IPS DF 19.7 (cell line): ENCODE results near the gene PDE4B.
"Not testable (repeated sequence)": the region's sequence is repeated elsewhere in the genome, so short reads cannot be mapped to it uniquely, and the experiment has no call there.

Experiments
- DNase-seq: peaks from one replicate; pipeline ENCODE4 v3.0.0-alpha.2; 2013; ENCODE audit warnings: low read depth, low spot score

The PDE4B gene

DNA sequence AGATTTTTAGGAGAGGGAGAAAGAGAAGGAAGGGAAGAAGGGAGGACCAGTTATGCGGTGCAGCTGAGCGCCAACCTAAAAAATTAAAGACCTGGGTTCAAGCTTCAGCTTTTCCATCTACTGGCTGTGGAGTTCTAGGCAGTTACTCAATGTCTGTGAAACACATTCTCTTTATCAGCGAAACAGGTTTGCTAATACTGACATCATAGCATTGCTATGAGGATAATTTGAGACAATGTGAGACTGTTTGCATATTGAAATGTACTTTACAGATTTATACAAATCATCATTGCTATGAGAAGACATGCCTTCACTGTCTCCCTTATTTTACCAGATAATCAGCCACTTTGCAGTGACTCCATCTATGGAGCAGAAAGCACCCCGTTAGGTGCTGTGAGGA is 518.4 kb downstream of the PDE4B start:
- no peak for DNase-seq

DNA sequence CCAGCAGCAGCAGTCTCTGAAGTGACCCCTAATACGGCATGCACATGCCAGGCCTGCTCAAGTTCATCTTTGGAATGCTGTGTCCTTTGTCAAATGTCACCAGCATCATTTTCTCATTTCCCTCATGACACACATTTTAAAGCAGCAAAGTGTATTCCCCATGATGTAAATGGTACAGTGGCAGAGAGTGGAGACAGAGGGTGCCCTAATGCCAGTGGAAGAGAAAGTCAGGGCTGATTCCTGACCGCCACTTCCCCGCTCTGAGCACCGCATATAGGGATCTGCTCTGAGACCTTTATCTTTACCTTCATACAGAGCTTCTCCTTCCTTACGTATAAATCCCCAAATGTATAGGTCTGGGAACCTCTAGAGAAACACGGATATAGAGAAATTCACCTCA is 518.9 kb downstream of the PDE4B start:
- DNase-seq: no peak

DNA sequence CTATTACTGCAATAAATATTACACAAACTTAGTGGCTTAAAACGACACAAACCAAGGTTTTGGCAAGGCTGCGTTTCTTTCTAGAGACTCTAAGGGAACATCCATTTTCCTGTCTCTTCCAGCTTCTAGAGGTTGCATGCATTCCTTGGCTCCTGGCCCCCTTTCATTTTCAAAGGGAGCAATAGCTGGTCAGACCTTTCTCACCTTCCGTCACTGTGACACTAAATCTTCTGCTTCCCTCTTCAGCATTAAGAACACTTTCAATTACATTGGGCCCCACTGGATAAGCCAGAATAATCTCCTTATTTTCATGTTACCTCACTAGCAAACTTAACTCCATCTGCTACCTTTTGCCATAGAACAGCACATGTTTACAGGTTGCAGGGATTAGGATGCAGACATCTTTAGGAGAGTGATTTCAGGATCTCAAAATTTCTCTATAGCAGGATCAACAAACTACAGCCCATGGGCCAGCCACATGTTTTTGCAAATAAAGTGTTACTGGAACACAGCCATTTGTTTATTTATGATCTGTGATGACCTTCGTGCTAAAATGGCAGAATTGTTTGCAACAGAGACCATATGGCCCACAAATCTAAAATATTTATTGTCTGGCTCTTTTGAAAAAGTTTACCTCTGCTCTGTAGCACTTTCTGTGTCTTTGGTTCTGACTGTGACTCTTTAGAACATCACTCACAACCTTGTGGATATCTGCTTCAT is 519.7 kb downstream of the PDE4B start:
- no peak for DNase-seq

DNA sequence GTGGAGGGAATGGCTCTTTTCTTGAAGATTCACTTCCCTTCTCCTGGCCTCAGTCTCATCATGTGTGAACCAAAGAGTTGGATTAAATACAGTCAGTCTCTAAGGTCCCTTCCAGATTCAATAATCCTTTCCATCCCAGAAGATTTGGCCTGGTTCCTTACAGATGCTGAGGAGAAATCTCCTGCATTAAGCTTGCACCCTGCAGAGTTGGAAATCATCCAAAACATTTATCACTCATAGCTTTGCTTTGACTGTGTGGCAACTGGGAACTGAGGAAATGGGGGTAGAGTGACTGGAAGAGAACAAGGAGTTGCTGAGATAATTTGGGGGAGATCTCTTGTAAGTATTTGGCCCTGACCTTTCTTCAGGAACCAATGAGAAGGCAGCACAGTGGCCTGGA is 520.7 kb downstream of the PDE4B start:
- DNase-seq: no peak

DNA sequence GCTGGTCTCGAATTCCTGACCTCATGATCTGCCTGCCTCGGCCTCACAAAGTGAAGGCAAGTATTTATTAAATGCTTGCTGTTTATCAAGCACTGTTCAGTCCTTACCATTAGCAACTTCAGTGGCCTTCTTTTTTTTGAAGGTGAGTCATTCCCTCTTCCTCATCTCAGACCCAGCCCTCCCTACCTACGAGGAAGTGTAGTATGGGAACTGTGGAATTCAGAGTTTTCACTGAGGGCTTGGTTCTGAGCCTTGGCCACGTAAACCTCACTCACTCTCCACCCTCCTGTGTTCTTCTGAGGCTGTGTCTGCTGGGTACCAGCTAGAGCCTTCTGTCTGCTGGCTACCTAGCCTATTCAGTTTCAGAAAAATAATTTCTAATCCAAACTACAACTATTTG is 523.0 kb downstream of the PDE4B start:
- DNase-seq: no peak

DNA sequence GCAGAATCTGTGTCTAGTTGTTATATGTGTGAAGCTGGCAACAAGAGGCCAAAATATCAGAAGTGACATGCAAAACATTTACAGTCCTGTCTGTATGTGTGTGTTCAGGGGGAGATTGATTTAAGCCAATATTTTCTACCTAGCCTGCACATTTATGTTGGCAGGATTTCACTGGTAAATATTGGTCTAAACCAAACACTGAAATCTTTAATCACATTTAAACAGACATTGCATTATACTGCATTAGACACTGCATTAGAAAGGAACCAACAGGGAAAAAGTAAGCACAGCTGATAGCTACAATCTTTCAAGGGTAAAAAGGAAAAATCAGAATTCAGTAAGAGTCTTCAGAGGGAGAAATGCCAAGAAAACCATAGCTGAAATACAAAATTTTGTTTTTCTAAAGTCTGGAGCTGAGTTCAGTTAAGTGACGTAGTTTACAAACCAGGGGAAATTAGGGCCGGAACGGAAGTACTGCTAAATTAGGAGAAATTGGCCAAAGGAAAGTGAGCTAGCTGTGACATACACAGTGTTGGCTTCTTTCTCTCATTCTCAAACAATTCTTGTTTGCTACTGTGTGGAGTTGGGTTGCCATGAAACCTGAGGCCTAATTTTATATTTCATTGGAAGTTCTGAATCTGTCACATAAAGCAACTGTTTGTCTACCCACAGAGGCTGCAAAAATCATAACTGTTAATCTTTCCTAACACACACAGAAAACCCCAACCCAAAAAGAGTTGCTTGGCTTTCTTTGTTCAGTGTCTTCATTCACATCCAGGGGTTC is 524.0 kb downstream of the PDE4B start:
- DNase-seq: no peak

DNA sequence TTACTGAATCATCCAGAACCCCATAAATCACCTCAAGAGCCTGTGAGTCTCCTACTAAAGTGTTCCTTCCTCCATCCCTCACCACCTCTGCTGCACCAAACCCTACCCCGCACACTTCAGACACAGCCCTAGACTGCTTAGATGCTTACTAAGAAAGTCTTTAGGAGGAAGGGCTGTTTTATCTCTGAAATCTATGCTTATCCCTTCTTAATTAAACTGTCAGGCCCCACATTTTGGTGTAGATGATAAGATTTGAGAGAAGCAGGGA is 524.5 kb downstream of the PDE4B start:
- no peak for DNase-seq

DNA sequence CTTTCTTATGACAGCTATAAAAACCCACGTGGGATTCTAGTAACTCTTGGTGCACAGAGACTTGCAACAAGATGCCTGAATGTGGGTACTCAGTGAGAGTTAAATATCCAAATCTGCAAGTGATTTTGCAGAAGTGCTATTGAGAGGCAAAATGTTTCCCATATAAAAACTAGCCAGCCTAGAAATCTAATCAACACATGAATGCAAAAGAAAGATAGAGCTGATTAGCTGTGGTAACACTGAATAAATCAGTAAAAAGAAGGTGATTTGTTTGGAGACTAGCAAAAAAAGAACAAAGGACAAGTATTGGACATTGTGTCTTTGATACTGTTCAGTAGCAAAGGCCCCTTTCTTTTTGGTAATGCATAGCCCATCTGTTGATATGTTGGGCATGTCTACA is 527.5 kb downstream of the PDE4B start:
- DNase-seq: no peak

DNA sequence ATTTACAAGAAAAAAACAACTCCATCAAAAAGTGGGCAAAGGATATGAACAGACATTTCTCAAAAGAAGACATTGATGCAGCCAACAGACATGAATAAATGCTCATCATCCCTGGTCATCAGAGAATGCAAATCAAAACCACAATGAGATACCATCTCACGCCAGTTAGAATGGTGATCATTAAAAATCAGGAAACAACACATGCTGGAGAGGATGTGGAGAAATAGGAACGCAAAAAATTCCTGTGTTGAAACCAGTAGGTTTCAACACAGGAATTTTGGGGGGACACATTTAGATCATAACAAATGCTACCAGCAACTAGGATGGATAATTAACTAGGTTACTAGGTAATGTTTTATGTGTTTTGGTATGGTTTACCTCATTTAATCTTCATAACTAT is 529.8 kb downstream of the PDE4B start:
- DNase-seq: not testable (repeated sequence)

DNA sequence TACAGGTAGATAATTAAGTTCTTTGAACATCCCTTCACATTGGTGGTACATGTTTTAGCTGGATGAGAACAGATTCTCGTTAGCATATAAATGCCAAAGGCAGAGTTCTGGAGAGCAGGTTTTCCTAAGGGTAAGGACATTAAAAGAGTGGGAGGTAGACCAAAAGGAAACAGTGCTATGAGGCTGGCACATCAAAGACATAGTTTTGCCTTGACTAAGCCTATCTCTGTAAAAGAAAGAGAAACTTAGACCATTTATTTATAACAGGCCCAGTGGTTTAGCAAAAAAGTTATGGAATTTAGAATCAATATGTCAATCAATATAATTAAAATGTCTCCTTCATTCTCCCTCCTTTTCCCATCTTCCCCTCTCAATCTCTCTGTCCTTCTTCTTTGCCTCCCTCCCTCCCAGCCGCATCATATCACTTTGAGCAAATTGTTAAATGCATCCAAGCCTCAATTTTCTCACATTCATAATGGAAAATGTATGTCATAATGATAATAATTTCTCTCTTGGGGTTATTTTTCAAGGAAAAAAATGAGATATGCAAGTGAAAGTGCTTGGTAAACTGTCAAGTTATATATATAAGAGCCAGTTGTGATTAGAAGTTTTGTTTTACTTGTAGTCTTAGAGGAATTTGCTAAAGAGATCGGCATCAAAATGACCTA is 531.4 kb downstream of the PDE4B start:
- no peak for DNase-seq

DNA sequence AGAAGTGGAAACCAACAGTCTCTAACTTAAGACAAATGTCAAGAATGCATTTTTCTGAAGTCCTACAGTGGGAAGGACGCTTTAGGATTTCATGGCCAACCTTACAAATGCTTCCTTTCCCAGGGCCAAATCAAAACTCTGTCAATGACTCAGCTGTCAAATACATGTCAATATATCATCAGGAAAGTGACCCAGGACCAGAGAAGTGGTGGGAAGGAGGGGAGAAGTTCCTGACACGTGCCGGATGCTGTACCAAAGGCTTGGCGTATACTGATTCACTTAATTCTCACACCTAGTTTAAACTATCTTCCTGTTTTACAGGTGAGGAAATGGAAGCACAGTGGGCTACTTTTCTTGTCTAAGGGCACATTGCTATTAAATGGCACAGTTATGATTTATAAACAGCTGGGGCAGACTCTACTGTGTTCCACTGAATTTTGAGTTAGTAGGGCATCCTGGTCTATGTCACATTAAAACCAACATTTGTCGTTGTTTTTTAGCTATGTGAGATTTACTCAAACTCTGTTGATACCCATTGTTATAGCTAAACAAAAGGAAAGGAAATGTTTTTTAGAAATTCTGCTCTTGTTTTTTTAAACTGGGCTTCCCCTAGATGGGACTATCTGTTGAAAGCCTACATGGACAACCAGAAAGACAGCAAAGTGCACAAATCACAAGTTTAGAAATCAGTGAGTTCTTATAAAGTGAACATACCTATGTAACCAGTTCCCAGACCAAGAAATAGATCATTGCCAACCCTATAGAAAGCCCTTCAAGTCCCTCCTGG is 533.1 kb downstream of the PDE4B start:
- DNase-seq: no peak

DNA sequence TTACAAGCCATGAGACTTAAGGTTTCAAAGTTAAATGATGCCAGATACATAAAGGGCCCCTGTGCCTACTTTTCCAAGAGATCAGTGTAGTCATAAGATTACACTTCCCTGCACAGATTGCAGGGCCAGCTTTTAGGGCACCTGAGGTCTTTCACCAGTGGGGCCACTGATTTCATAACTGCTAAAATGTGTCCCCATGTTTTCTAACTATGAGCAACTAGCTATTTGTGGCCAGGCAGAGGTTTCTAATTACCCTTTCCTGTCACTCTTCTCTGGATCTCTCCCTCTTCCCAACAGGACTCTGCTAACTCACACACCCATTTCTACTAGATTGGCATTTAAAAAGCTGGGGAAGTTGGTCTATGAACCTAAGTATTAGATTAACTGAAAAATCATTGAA is 534.2 kb downstream of the PDE4B start:
- DNase-seq: no peak

DNA sequence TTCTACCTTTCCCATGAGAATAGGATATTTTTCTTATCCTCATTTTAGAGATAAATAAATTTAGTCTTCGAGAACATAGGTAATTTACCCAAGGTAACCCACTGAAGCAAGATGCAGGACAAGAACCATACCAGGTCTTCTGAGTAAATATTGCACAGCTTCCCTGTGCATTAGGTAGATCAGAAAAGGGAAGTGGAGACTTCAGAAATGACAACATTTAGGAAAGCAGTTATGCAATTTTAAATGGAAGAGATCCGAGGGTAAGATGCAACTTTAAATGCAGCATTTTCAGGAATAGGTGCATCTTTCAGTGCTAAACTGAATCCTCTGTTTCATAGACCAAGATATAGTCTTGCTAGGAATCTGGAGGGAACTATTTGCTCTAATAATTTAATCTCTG is 534.9 kb downstream of the PDE4B start:
- no peak for DNase-seq

DNA sequence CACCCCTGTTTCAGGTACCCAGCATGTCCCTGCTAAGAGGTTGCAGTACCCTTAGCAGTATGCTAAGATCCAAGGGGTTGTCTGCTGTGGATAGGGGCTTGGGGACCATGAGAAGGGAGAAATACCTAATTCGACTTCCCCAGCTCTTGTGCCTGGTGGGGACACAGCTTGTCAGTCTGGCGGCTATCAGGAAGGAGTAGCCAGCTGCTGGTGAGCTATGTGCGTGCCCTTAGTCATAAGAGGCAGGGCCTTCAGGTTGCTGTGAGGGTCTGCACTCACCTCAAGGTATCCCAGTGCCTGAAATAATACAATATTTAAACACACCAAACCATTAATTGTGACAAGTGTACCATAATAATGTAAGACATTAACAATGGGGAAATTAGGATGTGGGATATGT is 536.2 kb downstream of the PDE4B start:
- no peak for DNase-seq

DNA sequence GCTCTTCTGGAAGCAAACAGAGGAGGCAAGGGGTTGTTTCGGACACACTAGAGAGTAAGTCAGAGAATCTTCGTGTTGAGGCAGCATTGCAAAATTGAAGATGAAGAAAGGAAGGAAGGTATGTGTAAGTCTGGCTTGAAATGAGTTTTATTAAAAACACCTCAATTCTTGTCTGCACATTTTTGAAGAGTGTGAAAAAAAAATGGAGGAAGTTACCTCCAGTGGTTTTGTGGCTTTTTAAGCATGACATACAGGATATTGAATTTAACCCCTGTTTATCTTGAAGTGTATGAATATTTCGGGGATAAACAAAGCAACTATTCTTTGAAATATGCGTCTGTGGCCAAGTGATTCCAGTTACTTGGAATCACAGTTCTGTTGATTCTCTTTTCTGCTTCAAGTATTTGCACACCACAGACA is 538.0 kb downstream of the PDE4B start:
- DNase-seq: no peak

DNA sequence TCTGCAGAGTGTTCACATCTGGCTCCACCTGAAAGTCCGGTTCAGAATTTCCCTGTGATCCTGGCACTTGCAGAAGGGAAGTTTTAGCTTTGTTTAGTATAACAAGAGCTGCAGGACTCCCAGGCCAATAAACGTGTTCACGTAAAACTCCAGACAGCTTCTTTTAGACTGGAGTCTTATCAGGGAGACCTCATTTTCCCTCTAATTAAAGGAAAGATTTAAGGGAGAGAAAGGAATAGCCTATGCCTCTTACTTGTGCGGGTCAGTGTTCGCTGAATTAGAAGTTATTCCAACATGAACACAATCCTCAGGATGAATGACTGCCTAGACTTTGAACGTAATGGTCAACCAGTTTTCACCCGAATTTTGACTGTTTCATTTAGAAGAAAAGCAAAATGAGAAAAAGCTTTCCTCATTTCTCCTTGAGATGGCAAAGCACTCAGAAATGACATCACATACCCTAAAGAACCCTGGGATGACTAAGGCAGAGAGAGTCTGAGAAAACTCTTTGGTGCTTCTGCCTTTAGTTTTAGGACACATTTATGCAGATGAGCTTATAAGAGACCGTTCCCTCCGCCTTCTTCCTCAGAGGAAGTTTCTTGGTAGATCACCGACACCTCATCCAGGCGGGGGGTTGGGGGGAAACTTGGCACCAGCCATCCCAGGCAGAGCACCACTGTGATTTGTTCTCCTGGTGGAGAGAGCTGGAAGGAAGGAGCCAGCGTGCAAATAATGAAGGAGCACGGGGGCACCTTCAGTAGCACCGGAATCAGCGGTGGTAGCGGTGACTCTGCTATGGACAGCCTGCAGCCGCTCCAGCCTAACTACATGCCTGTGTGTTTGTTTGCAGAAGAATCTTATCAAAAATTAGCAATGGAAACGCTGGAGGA is 539.2 kb downstream of the PDE4B start:
- DNase-seq: peak; percentile 74

DNA sequence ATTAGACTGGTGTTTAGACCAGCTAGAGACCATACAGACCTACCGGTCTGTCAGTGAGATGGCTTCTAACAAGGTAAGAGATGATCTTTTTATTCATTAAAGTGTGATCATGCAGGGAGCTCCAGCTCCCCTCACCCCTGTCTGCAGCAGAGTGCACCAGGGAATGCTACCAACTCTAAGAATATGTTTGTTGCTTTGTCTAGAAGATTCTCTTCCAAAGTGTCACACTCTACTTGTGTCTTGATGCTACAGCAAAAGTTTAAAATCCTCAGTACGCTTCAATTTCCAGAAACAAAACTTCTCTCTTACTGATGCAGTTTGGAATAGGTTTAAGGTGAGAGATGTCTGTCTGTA is 539.8 kb downstream of the PDE4B start:
- no peak for DNase-seq

DNA sequence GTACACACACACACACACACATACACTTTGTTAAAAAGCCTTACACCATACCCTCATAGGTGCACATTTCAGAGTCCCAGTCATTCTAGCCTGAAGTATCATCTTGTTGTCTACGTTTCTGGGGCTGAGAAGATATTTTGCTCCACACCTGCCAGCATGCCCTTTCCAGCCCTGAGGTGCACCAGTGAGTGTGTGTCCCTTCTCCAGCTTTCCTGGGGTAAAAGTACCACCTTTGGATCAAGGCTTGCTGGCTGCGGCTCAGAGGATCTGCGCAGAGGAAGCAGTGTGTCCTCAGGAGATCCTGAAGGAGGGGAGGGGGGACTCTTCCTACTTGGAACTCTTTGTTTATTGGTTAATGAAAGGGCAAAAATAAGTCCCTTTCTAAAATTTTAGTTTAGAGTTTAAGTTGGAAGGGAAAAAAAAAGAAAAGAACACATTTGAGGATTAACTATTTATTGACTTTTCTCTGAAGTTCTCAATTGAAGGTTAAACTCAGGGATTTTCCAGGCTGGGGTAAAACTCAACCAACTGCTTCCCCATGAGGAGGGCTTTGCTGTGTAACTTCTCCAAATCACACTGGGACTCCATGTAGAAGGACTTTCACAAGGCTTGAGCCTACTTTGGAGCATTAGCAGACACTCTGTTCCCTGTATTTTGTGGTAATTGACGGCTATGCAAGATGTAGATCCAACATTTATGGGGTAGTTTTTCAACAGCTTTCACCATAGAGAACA is 540.9 kb downstream of the PDE4B start:
- no peak for DNase-seq

DNA sequence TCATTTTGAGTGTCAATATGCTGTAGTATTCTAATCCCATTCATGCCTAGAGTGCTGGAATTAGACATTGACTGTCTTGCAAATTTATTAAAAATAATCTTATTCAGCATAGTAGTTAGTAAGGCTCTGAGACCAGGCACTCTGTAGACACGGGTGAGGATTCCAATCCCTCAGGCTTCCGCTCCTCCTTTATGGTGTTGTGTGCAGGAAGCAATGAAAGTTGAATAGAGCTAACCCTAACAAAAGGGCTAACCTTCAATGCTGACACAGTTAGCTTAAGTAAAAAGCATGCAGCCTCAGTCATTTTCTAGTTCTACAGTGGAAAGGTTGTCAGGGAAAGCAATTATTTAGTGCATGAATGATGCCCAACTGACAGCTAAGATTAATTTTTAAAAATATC is 541.6 kb downstream of the PDE4B start:
- DNase-seq: no peak

DNA sequence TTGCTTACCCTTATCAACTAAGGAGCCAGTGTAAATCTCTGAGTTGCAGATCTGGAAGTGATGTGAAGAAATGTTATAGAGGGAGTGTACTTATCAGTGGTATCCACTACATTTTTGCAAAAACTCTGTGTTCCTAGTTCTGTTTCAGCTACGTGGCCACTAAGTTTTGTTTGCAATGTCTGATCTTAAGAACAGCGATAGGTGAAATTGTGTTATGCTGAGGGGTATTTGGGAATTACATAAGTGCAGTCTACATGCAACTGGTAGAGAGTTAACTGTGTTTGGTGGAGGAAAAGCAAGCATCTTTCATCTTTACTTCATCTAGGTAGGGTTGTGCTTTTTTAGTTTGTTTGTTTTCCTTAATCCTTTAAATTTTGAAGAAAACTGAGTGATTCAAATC is 542.4 kb downstream of the PDE4B start:
- DNase-seq: no peak
